OCI-LY7 (cell line): ENCODE measurements around the gene CDK5RAP3.

Experiments used
- EZH2phosphoT487 ChIP-seq: fragments of 200-600 bp; sonication (generic); IDR thresholded peaks from 2 replicates; pipeline ENCODE4 v1.6.1; 2018; ENCODE audit warnings: low read depth, borderline replicate concordance, mild to moderate bottlenecking, mixed run types, antibody characterized with exemption, low read length, moderate library complexity, mixed read lengths
- TF ChIP-seq, protein P1 (sequence below): fragments of 200-600 bp; sonication (generic); conservative IDR thresholded peaks from 2 replicates; pipeline ENCODE4 v1.5.1; 2014; ENCODE audit warnings: mild to moderate bottlenecking, antibody characterized with exemption, low read length, moderate library complexity, mixed read lengths

DNA sequence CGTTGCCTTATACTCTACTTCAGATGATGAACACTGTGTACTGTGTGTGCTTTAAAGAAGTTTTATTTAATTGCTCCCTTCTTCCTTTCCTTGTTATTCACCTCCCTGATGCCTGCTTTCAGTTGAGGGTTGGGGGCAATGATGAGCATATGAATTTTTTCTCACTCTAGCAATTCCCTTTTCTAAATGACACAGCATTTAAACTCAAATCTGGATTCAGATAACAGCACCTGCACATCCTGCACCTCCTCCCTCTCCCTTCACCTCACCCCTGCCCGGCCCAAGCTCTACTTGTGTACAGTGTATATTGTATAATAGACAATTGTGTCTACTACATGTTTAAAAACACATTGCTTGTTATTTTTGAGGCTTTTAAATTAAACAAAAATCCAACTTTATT lies 42.5 kb upstream of the CDK5RAP3 start:
- TF ChIP-seq, protein P1, sequence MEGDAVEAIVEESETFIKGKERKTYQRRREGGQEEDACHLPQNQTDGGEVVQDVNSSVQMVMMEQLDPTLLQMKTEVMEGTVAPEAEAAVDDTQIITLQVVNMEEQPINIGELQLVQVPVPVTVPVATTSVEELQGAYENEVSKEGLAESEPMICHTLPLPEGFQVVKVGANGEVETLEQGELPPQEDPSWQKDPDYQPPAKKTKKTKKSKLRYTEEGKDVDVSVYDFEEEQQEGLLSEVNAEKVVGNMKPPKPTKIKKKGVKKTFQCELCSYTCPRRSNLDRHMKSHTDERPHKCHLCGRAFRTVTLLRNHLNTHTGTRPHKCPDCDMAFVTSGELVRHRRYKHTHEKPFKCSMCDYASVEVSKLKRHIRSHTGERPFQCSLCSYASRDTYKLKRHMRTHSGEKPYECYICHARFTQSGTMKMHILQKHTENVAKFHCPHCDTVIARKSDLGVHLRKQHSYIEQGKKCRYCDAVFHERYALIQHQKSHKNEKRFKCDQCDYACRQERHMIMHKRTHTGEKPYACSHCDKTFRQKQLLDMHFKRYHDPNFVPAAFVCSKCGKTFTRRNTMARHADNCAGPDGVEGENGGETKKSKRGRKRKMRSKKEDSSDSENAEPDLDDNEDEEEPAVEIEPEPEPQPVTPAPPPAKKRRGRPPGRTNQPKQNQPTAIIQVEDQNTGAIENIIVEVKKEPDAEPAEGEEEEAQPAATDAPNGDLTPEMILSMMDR: no peak
- no peak for TF ChIP-seq EZH2phosphoT487
